ENCODE results near the gene DGKG. TPM values are rescaled to one million over a fixed set of nuclear protein-coding genes. Genes with fewer than 3 reads are reported as not detected.
A peak's percentile ranks its signal among the peaks of the same experiment; 100 is the strongest.

Gene DGKG
- total RNA-seq, 1 donor from 2014 or later: 65.7 TPM

- intact Hi-C loops (cut with micrococcal nuclease): no loop called here
- TF ChIP-seq CTCF (IDR thresholded peaks at IDR 0.05; ENCODE audit: borderline replicate concordance): no peak
- Histone ChIP-seq H3K9me3 (replicated peaks) (no peaks in the 10 kb centered on the region), H3K4me3 (no peak overlapping the region), H3K36me3 (no peaks in the 10 kb centered on the region), H3K4me1 (peaks cover 60% of the 10 kb centered on the region), H3K27ac (replicated peaks) (peak overlapping the region; percentile 70), H3K27me3 (ENCODE audit: low read depth) (no peaks in the 10 kb centered on the region)
- DNase-seq: no peak
These were observed 144.9 kb downstream of the DGKG start for GRCh38 chr3:186216900-186217819.

GRCh38 chr3:186214670-186215069 lies 147.4 kb downstream of the DGKG start:
- H3K27me3 ChIP-seq (ENCODE audit: low read depth): no peaks in the 10 kb centered on the region
- no peak overlapping the region for H3K4me3 ChIP-seq
- peaks cover 58% of the 10 kb centered on the region for H3K4me1 ChIP-seq
- no peak for DNase-seq
- no peak overlapping the region for H3K27ac ChIP-seq (replicated peaks)
- intact Hi-C loops (cut with micrococcal nuclease): no loop called here
- no peaks in the 10 kb centered on the region for H3K9me3 ChIP-seq (replicated peaks)
- TF ChIP-seq CTCF (IDR thresholded peaks at IDR 0.05; ENCODE audit: borderline replicate concordance): no peak
- H3K36me3 ChIP-seq: no peaks in the 10 kb centered on the region

- intact Hi-C loops (cut with micrococcal nuclease): no loop called here
- no peak for TF ChIP-seq CTCF (IDR thresholded peaks at IDR 0.05; ENCODE audit: borderline replicate concordance)
- H3K27ac ChIP-seq (replicated peaks): no peak overlapping the region
- H3K4me3 ChIP-seq: no peak overlapping the region
- no peaks in the 10 kb centered on the region for H3K27me3 ChIP-seq (ENCODE audit: low read depth)
- H3K9me3 ChIP-seq (replicated peaks): no peaks in the 10 kb centered on the region
- H3K36me3 ChIP-seq: no peaks in the 10 kb centered on the region
- peaks cover 58% of the 10 kb centered on the region for H3K4me1 ChIP-seq
- no peak for DNase-seq
These were observed 148.1 kb downstream of the DGKG start for GRCh38 chr3:186213946-186214345.

DNA sequence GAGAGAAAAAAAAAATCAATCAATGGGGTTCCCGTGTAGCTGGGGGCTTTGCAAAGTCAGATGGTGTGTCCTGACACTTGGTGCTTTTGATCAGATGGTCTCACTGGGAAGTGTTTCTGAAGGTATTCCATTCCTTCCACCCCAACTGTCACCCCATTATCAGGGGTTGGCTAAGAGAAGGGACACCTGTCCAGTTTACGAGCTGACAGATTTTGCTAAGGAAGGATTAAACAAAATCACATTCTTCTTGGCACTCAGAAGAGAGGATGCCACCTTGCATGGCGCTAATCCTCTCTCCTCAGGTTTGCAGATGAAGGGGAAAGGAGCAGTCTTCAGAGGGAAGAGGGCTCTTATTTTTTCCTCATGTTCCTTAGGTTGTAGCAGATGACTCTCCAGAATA lies 149.4 kb downstream of the DGKG start:
- intact Hi-C loops (cut with micrococcal nuclease): no loop called here

DNA sequence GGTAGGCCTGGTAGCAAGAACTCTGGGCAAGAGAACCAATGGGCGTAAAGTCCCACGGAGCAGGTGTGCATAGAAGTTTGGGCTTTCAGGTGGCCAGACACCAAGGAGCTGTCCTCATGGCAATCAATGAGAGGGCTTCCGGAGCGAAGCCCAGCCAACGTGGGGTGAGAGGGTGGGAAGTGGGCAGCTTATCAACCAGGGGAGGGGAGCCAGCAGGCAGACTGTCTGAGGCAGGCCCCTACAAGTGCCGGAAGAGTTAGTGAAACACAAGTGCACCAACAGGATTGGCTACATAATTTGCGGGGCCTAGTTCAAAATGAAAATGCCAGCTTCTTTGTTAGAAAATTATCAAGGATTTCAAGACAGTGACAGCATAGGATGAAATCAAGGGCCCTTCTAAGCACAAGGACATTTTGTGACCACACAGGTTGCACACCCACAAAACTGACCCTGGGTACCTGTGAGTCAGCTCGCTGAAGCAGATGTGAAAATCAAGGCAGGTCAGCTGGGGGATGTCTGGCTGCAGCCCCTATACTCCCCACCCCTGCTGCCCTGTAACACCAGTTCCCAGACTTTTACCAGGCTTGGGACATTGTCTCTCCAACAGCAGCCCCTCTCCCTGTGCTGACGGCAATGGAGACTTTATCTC lies 151.1 kb downstream of the DGKG start:
- Histone ChIP-seq H3K4me3 (no peak overlapping the region), H3K36me3 (no peaks in the 10 kb centered on the region), H3K9me3 (replicated peaks) (no peaks in the 10 kb centered on the region), H3K27me3 (ENCODE audit: low read depth) (no peaks in the 10 kb centered on the region), H3K27ac (replicated peaks) (peak overlapping the region; percentile 83), H3K4me1 (peaks cover 45% of the 10 kb centered on the region)
- no peak for DNase-seq
- no peak for TF ChIP-seq CTCF (IDR thresholded peaks at IDR 0.05; ENCODE audit: borderline replicate concordance)
- intact Hi-C loops (cut with micrococcal nuclease): no loop called here

More for the DNA sequence above, 149.4 kb downstream of the DGKG start:
- no peak for DNase-seq
- Histone ChIP-seq H3K9me3 (replicated peaks) (no peaks in the 10 kb centered on the region), H3K36me3 (no peaks in the 10 kb centered on the region), H3K27ac (replicated peaks) (no peak overlapping the region), H3K27me3 (ENCODE audit: low read depth) (no peaks in the 10 kb centered on the region), H3K4me1 (peaks cover 45% of the 10 kb centered on the region), H3K4me3 (no peak overlapping the region)
- no peak for TF ChIP-seq CTCF (IDR thresholded peaks at IDR 0.05; ENCODE audit: borderline replicate concordance)
